OCI-LY7 (cell line): ENCODE measurements around the gene RAPGEF4. TPM values are rescaled to one million over a fixed set of nuclear protein-coding genes. Genes with fewer than 3 reads are reported as not detected.

ENCODE experiments used
- BruUV-seq: library from RNA; stranded (reverse); fragments of 400-500 nt; replicated peaks from 2 replicates; lab custom pipeline; 2021; lab: Mats Ljungman, UMichigan
- CTCF ChIA-PET: fragments of 300-600 bp; sonication (Branson Sonifier 250); formaldehyde crosslinking; loops from one replicate; lab custom pipeline; 2022; ENCODE audit warnings: antibody characterized with exemption; ENCODE audit not compliant: unreplicated experiment; lab: Charles Lee
- POLR2A ChIA-PET: fragments of 300-600 bp; sonication (Branson Sonifier 250); formaldehyde crosslinking; loops from one replicate; lab custom pipeline; 2022; ENCODE audit warnings: antibody characterized with exemption; lab: Charles Lee
- DNase-seq: peaks from one replicate; pipeline ENCODE4 v3.0.0-alpha.2; 2015; ENCODE audit warnings: low spot score
- H2AFZ ChIP-seq: fragments of 200-600 bp; sonication (generic), shearing (Covaris generic); 2 replicates; pipeline ENCODE4 v1.6.1; 2014; ENCODE audit warnings: mild to moderate bottlenecking, antibody characterized with exemption, low read length, moderate library complexity
- H3K27ac ChIP-seq: fragments of 200-600 bp; sonication (generic); 2 replicates; pipeline ENCODE4 v1.5.1; 2014; ENCODE audit warnings: mixed run types, low read depth, mild to moderate bottlenecking, moderate library complexity, low read length, inconsistent platforms; ENCODE audit not compliant: poor library complexity, severe bottlenecking
- H3K36me3 ChIP-seq: fragments of 200-600 bp; sonication (generic); 2 replicates; pipeline ENCODE4 v1.6.1; 2014; ENCODE audit warnings: mild to moderate bottlenecking, antibody characterized with exemption, low read length, moderate library complexity, mixed read lengths; ENCODE audit not compliant: insufficient read depth
- H3K4me1 ChIP-seq: fragments of 200-600 bp; sonication (generic); 2 replicates; pipeline ENCODE4 v1.5.1; 2014; ENCODE audit warnings: mild to moderate bottlenecking, low read length; ENCODE audit not compliant: insufficient read depth, poor library complexity, severe bottlenecking
- H3K4me2 ChIP-seq: fragments of 200-600 bp; sonication (generic); 2 replicates; pipeline ENCODE4 v1.6.1; 2014; ENCODE audit warnings: mild to moderate bottlenecking, low read length
- H3K4me3 ChIP-seq: fragments of 200-600 bp; sonication (generic); 2 replicates; pipeline ENCODE4 v1.5.1; 2014; ENCODE audit warnings: mild to moderate bottlenecking, low read depth, low read length; ENCODE audit not compliant: poor library complexity, severe bottlenecking
- H3K79me2 ChIP-seq: fragments of 200-600 bp; sonication (generic); 2 replicates; pipeline ENCODE4 v1.6.1; 2016; ENCODE audit warnings: low read depth, mild to moderate bottlenecking, low read length, moderate library complexity, mixed read lengths; ENCODE audit not compliant: insufficient read depth
- H3K9me2 ChIP-seq: fragments of 200-600 bp; sonication (generic); 2 replicates; pipeline ENCODE4 v1.6.1; 2016; ENCODE audit warnings: mild to moderate bottlenecking, low read length, mixed read lengths; ENCODE audit not compliant: insufficient read depth
- H3K9me3 ChIP-seq: fragments of 200-600 bp; sonication (generic); 2 replicates; pipeline ENCODE4 v1.6.1; 2014; ENCODE audit warnings: mild to moderate bottlenecking, mixed run types, low read length, mixed read lengths
- H4K20me1 ChIP-seq: fragments of 200-600 bp; sonication (generic); 2 replicates; pipeline ENCODE4 v1.6.1; 2014; ENCODE audit warnings: mild to moderate bottlenecking, antibody characterized with exemption, low read length, moderate library complexity, mixed read lengths; ENCODE audit not compliant: insufficient read depth
- CTCF ChIP-seq: fragments of 200-600 bp; sonication (generic); conservative IDR thresholded peaks from 2 replicates; pipeline ENCODE4 v1.5.1; 2014; ENCODE audit warnings: mild to moderate bottlenecking, antibody characterized with exemption, low read length, moderate library complexity, mixed read lengths
- EZH2phosphoT487 ChIP-seq: fragments of 200-600 bp; sonication (generic); IDR thresholded peaks from 2 replicates; pipeline ENCODE4 v1.6.1; 2018; ENCODE audit warnings: low read depth, borderline replicate concordance, mild to moderate bottlenecking, mixed run types, antibody characterized with exemption, low read length, moderate library complexity, mixed read lengths
- intact Hi-C: fragments of 100-400 bp; cut with micrococcal nuclease; formaldehyde crosslinking; loops from one replicate; pipeline ENCODE4 v1.10.0; 2022; ENCODE audit not compliant: unreplicated experiment
- total RNA-seq, 2 experiments: library from RNA; depleted of rRNA in 1 of 2; stranded (reverse); fragments of >200 nt in 1 of 2; shearing (Covaris generic) in 1 of 2; gene quantifications; 2 replicates each; pipeline ENCODE4 v1.2.3, GENCODE V29; 2014 to 2022

Gene RAPGEF4
- total RNA-seq, 2 experiments from 2014 or later, result 0.22 to 0.55 TPM

DNA sequence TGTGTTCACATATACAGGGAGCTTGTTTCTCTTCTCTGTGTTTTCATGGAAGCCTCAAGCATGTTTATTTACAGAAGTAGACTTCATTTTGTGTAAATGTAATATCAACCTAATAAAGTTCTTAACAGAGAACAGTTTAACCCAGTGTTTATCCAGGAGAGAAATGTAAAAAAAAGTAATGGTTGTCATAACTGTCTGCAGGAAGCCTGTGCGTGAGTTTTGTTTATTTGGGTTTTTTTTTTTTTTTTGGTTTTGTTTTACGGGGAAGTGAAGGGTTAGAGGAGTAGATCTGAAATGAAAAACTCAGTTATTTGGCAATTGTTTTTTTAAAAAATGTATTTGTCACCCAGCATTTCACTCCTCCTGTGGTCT is 124.7 kb downstream of the RAPGEF4 start:
- Histone ChIP-seq H3K36me3 (no peaks in the 10 kb centered on the region), H2AFZ (no peak overlapping the region), H3K4me3 (no peak overlapping the region), H4K20me1 (no peaks in the 10 kb centered on the region), H3K9me2 (no peaks in the 10 kb centered on the region), H3K9me3 (no peaks in the 10 kb centered on the region), H3K4me2 (no peak overlapping the region), H3K79me2 (no peaks in the 10 kb centered on the region), H3K4me1 (no peaks in the 10 kb centered on the region), H3K27ac (no peak overlapping the region)
- DNase-seq, result no peak
- BruUV-seq, result no TSS peak
- TF ChIP-seq CTCF (no peak), EZH2phosphoT487 (no peak)
- ChIA-PET POLR2A (interaction anchor here (0.7 kb wide), 1 partner anchor 19 kb away, joined by 4 read pairs; no protein-coding TSS in a partner anchor), CTCF (no interaction called here)
- intact Hi-C loops, result no loop called here

DNA sequence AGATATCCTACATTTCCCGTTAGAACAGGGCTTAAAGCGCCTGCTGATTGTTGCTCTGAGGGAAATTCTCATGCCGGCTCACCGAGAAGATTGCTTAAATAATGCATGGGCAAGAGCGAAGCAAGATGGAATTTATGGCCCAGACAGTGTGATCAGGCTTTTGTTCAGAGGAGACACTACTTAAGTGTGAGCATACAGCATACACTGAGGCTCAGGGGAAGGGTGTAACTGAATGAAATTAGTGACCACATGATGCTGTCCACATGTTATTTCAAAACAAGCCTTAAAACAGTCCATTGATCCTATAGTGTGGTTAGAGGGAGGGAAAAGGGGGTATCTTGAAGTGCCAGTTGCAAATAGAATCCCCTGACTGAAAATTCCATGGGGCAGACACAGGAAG is 125.5 kb downstream of the RAPGEF4 start:
- TF ChIP-seq EZH2phosphoT487 (no peak), CTCF (no peak)
- Histone ChIP-seq H3K4me1 (no peaks in the 10 kb centered on the region), H3K9me3 (no peaks in the 10 kb centered on the region), H2AFZ (no peak overlapping the region), H3K9me2 (no peaks in the 10 kb centered on the region), H3K79me2 (no peaks in the 10 kb centered on the region), H3K4me3 (no peak overlapping the region), H4K20me1 (no peaks in the 10 kb centered on the region), H3K27ac (no peak overlapping the region), H3K4me2 (no peak overlapping the region), H3K36me3 (no peaks in the 10 kb centered on the region)
- CTCF ChIA-PET, result no interaction called here
- intact Hi-C loops, result no loop called here
- BruUV-seq, result no TSS peak
- DNase-seq, result no peak
- POLR2A ChIA-PET, result no interaction called here

GRCh38 chr2:172861656-172862476 is 126.2 kb downstream of the RAPGEF4 start:
- intact Hi-C loops, result no loop called here
- CTCF ChIA-PET, result no interaction called here
- H3K9me3 ChIP-seq, result no peaks in the 10 kb centered on the region

More at GRCh38 chr2:172861656-172862476, 126.2 kb downstream of the RAPGEF4 start:
- TF ChIP-seq EZH2phosphoT487 (no peak), CTCF (no peak)
- no peak overlapping the region for H3K4me2 ChIP-seq
- POLR2A ChIA-PET, result no interaction called here
- no peaks in the 10 kb centered on the region for H3K36me3 ChIP-seq
- DNase-seq, result no peak
- H3K79me2 ChIP-seq, result no peaks in the 10 kb centered on the region
- no peak overlapping the region for H3K4me3 ChIP-seq
- no peaks in the 10 kb centered on the region for H3K9me2 ChIP-seq
- H2AFZ ChIP-seq, result no peak overlapping the region
- no peaks in the 10 kb centered on the region for H4K20me1 ChIP-seq
- no peak overlapping the region for H3K27ac ChIP-seq
- H3K4me1 ChIP-seq, result no peaks in the 10 kb centered on the region
- BruUV-seq, result no TSS peak
